HG03064 (cell line): Measurements from ENCODE around the gene WFIKKN2.
"Not testable (repeated sequence)": the region's sequence is repeated elsewhere in the genome, so short reads cannot be mapped to it uniquely, and the experiment has no call there.

ENCODE experiments used
- ATAC-seq: cut with Tn5 transposase; IDR thresholded peaks from one replicate; pipeline ENCODE4 v1.9.1; 2021; ENCODE audit warnings: low read depth; ENCODE audit not compliant: unreplicated experiment

Gene WFIKKN2

GRCh38 chr17:50871364-50871763, 36.0 kb downstream of the WFIKKN2 start:
- ATAC-seq: no peak

- no peak for ATAC-seq
Measured at GRCh38 chr17:50871898-50872297, 36.5 kb downstream of the WFIKKN2 start.

GRCh38 chr17:50872710-50873424, 37.5 kb downstream of the WFIKKN2 start:
- ATAC-seq: no peak

- no peak for ATAC-seq
Measured at GRCh38 chr17:50875074-50875473, 39.7 kb downstream of the WFIKKN2 start.

DNA sequence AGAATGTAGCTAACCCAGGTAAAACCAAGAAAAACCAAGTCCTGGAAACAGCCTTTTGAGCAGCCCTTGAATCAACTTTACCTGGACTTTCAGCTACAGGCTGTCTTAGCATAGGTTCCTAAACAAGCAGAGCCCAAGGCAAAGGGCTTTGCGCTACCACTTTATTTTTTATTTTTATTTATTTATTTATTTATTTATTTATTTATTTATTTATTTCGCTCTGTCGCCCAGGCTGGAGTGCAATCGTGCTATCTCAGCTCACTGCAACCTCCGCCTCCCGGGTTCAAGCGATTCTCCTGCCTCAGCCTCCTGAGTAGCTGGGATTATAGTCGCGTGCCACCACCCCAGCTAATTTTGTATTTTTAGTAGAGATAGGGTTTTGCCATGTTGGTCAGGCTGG, 41.7 kb downstream of the WFIKKN2 start:
- not testable (repeated sequence) for ATAC-seq

- ATAC-seq: no peak
Measured at GRCh38 chr17:50877838-50878237, 42.5 kb downstream of the WFIKKN2 start.

DNA sequence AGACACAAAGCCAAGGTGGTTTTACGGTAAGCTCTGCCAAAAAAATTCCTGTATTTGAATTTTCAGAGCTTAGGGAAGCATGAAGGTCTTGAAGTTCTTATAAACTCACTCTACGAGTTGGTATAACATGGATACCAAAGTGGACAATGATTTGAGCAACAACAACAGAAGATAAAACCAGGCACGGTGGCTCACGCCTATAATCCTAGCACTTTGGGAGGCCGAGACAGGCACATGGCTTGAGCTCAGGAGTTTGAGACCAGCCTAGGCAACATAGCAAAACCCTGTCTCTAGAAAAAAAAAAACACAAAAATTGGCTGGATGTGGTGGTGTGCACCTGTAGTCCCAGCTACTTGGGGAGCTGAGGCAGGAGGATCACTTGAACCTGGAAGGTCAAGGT, 43.7 kb downstream of the WFIKKN2 start:
- no peak for ATAC-seq

DNA sequence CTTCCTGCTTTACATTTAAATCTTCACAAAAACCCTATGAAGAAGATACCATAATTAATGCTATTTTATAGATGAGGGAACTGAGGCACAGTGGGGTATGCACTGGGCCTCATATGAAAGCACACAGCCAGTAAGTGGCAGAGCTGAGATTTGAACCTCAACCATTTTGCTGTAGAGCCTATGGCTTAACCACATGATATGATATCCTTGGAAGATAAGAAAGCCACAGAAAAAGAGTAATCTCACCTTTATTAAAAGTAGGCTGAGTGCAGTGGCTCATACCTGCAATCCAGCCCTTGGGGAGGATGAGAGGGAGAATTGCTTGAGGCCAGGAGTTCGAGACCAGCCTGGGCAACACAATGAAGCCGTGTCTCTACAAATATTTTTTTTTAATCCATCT, 45.8 kb downstream of the WFIKKN2 start:
- no peak for ATAC-seq

GRCh38 chr17:50882851-50883250, 47.5 kb downstream of the WFIKKN2 start:
- no peak for ATAC-seq

GRCh38 chr17:50883850-50884438, 48.6 kb downstream of the WFIKKN2 start:
- no peak for ATAC-seq

GRCh38 chr17:50884439-50885311, 49.3 kb downstream of the WFIKKN2 start:
- no peak for ATAC-seq

GRCh38 chr17:50887705-50888245, 52.4 kb downstream of the WFIKKN2 start:
- no peak for ATAC-seq

DNA sequence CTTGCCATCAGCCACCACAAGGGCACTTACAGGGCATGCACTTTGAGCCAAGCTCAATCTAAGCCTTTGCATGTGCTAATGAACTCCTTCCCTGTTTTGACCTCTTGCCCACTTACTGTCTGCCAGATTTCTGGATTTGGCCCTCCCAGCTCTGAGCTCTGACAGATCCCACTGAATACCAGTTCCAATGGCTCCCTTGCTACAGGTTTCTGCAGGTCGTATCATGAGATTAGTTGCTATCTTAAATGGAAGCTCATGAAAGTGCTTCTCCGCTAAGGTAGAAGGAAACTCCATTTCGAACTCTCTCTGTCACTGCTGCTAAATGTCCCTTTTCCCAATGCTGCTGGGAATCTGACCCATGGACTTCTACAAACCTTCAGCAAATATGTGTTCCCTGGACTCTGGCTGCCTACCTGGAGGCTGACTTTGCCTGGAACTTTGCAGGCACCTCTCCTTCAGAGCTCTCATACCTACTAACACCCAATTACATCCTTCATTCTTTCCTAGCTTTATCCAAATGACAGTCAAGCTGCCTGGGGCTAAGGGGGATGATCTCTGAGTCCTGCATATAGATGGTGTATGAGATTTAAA, 54.2 kb downstream of the WFIKKN2 start:
- ATAC-seq: no peak

GRCh38 chr17:50890675-50891516, 55.5 kb downstream of the WFIKKN2 start:
- no peak for ATAC-seq

DNA sequence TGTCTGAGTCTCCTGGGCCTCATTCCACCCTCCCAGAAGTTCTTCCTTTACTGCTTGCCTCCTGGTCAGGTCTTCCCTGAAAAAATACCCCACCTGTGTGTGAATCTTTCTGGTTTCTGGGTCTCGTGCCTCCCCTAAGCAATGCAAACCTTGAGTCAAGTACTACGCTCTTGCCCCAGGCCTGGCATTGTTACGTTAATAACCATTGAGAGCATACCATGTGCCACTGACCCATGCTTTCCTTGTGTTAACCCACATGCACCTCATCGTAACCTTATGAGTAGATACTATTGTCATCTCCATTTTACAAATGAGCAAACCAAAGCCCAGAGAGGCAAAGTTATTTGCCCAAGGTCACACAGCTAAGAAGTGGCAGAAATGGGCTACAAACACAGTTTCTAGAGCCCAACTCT, 56.2 kb downstream of the WFIKKN2 start:
- ATAC-seq: no peak
